ENCODE results near the gene MGST1. TPM values are rescaled to one million over a fixed set of nuclear protein-coding genes. Genes with fewer than 3 reads are reported as not detected.

The MGST1 gene
- polyA plus RNA-seq, 2 of the 4 experiments (the other 2 are of a cell fraction), result 949 to 1,309 TPM

GRCh38 chr12:16307856-16308475 lies 39.5 kb upstream of the MGST1 start:
- ATAC-seq, result no peak

GRCh38 chr12:16310934-16311333 lies 36.5 kb upstream of the MGST1 start:
- TF ChIP-seq RCOR1 (IDR thresholded peaks at IDR 0.05; ENCODE audit: low read depth, low read length), result no peak
- no peak for TF ChIP-seq CTCF (IDR thresholded peaks at IDR 0.05)
- no peak for TF ChIP-seq SMC3 (IDR thresholded peaks at IDR 0.05)
- TF ChIP-seq SREBF2 (IDR thresholded peaks at IDR 0.05), result no peak
- no peak for TF ChIP-seq HDAC2 (IDR thresholded peaks at IDR 0.05)
- TF ChIP-seq ELK1 (IDR thresholded peaks at IDR 0.05; ENCODE audit: low read depth, low read length), result no peak
- no peak for TF ChIP-seq BHLHE40 (IDR thresholded peaks at IDR 0.05; ENCODE audit: low read depth, low read length)
- TF ChIP-seq MYC (IDR thresholded peaks at IDR 0.05; ENCODE audit: borderline replicate concordance, low read length), result no peak
- TF ChIP-seq MAZ (IDR thresholded peaks at IDR 0.05; ENCODE audit: borderline replicate concordance, low read depth, low read length), result no peak
- no peak for TF ChIP-seq EHF (CRISPR knock-in tag; IDR thresholded peaks at IDR 0.05)
- TF ChIP-seq KDM5A (IDR thresholded peaks at IDR 0.05), result no peak
- TF ChIP-seq EP300 (IDR thresholded peaks at IDR 0.05), result no peak
- 2% methylated on average over 1 of the region's 1 CpG for whole genome bisulfite sequencing (ENCODE audit: missing lambda C conversion rate)
- H3K27ac ChIP-seq, result no peak overlapping the region
- H3K4me3 ChIP-seq, result no peak overlapping the region
- ChIA-PET CTCF (no interaction called here), POLR2A (no interaction called here)
- DNase-seq (ENCODE audit: low read depth in 1 of 2, low spot score in 1 of 2) (no peak), ATAC-seq (no peak), FAIRE-seq (no peak)
- peaks cover 9% of the 10 kb centered on the region for H3K9me3 ChIP-seq
- H3K4me1 ChIP-seq, result no peaks in the 10 kb centered on the region
- no peak overlapping the region for H3K4me2 ChIP-seq

More at GRCh38 chr12:16307856-16308475, 39.5 kb upstream of the MGST1 start:
- ChIA-PET POLR2A (no interaction called here), CTCF (interaction anchor here (0.7 to 1.0 kb wide), 2 partner anchors 9 to 23 kb away, joined by 3 to 4 read pairs; no protein-coding TSS in a partner anchor)
- Histone ChIP-seq H3K4me1 (no peaks in the 10 kb centered on the region), H3K27ac (no peak overlapping the region), H3K4me3 (no peak overlapping the region), H3K4me2 (no peak overlapping the region), H3K9me3 (peaks cover 9% of the 10 kb centered on the region)
- FAIRE-seq (no peak), DNase-seq (ENCODE audit: low read depth in 1 of 2, low spot score in 1 of 2) (no peak)
- 34% methylated on average over 3 of the region's 3 CpGs for WGBS (ENCODE audit: missing lambda C conversion rate)
- TF ChIP-seq PBX3 (IDR thresholded peaks at IDR 0.05) (no peak), MAZ (IDR thresholded peaks at IDR 0.05; ENCODE audit: borderline replicate concordance, low read depth, low read length) (no peak), NPAS2 (CRISPR knock-in tag; IDR thresholded peaks at IDR 0.05; ENCODE audit: borderline replicate concordance) (no peak), MYC (IDR thresholded peaks at IDR 0.05; ENCODE audit: borderline replicate concordance, low read length) (no peak), FOSL2 (IDR thresholded peaks at IDR 0.05) (no peak), FOSL2 (CRISPR knock-in tag; IDR thresholded peaks at IDR 0.05) (no peak), EP300 (IDR thresholded peaks at IDR 0.05) (no peak), HOXB5 (CRISPR knock-in tag; IDR thresholded peaks at IDR 0.05) (no peak), CBX2 (IDR thresholded peaks at IDR 0.05; ENCODE audit: borderline replicate concordance, low read depth) (no peak)

- Histone ChIP-seq H3K27ac (no peak overlapping the region), H3K4me2 (no peak overlapping the region), H3K4me3 (no peak overlapping the region), H3K4me1 (no peaks in the 10 kb centered on the region; the same call in 2 of the 3 replicates), H3K9me3 (0 out of 3 replicates have a peak, but pooled peaks cover 3% of the 10 kb centered on the region)
- WGBS (ENCODE audit: missing lambda C conversion rate), result 71% methylated on average over 1 of the region's 1 CpG
- CTCF ChIA-PET, result interaction anchor here (1.1 kb wide), 1 partner anchor 11 kb away, joined by 3 read pairs; no protein-coding TSS in a partner anchor
- POLR2A ChIA-PET, result no interaction called here
- DNase-seq (ENCODE audit: low read depth in 1 of 2, low spot score in 1 of 2) (no peak), ATAC-seq (no peak), FAIRE-seq (no peak)
- no peak for TF ChIP-seq E2F6 (IDR thresholded peaks at IDR 0.05; ENCODE audit: borderline replicate concordance, low read depth)
These were observed 24.4 kb upstream of the MGST1 start for GRCh38 chr12:16323010-16323409.

Measured in A549 (cell line).